Dedifferentiated amniotic fluid mesenchymal stem cell (primary cell): Measurements from ENCODE around the gene F11R.
A peak's percentile ranks its signal among the peaks of the same experiment; 100 is the strongest.
"Not testable (repeated sequence)": the region's sequence is repeated elsewhere in the genome, so short reads cannot be mapped to it uniquely, and the experiment has no call there.

Experiments
- DNase-seq: peaks from one replicate; pipeline ENCODE4 v3.0.0-alpha.2; 2016; ENCODE audit errors: extremely low spot score

F11R gene

DNA sequence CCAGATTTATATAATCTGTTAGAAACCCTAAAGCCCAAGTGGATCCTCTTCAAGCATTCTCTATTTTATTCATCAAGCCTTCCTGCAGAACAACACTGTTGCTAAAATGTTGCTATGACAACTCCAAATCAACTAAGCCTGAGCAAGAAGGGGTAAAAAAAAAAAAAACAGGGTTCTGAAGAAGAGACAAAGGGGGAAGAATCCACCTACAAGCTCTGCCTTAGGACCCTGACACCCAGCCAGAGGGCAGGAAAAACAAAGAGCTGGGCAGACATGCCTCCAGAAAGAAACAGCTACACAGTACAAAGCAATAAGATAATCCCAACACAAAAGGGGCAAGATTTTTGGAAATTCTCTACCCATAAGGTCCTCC lies 23.6 kb upstream of the F11R start:
- DNase-seq: no peak

DNA sequence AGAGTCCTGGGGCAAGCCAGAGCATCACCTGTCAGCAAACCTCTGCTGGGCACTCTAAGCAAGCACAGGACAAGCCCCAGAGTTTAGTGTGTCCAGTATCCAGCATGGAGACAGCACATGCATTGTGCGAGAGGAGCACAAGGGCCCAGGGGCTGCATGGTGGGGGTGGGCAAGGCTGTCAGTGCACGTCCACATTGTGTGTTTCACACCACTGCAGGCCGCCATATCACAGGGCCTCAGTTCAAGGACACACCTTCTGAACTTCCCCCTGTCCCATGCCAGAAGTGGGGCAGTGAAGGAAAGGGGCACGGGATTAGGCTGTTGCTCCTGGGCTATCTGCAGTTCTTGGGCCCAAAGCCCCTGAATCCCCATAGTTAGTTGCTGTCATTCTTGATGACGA lies 18.6 kb upstream of the F11R start:
- no peak for DNase-seq

DNA sequence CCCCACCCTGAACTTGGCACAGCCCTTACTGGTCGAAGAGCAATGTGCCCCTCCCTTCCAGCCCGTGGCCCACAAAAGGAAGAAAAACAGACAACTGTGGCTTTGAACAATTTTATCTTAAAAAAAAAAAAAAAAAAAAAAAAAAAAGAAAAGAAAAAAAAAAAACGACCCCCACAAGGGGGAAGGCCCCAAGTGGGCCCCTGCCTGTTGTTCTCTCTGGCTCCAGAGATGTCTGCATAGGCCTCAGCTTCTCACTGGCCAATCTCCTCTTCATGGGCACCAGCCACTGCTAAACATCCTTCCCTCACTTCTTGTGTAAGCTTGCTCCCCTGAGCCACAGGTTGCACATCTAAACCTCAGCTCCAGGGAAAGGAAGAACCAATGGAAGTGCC lies 18.2 kb upstream of the F11R start:
- DNase-seq: no peak

DNA sequence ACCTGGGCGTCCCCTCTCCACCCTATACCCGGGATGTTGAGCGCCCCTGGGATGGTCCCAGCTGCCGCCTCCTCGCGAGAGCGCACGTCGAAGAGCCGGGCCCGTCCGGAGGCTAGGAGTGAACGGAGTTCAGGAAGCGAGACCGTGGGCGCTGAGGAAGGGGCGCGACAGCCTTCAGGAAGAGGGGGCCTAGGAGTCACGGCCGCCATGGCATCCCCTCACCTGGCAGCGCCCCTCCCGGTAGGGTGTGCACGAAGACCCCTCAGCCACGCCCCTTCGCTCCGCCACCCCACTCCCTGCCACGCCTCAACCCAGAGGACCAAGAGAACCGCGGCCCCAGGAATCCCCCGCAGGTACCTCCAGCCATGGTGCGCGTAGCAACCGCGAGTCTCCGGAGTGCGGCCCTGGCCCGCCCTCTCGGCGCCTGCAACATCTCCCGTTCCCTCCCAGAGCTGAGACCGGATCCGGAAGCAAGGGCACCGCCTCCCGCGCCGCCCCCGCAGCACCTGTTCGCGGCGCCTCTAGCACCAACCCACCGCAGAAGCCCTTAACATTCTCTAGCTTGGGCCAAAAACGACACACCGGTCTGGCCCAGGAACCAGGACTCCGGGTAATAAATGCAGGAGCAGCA lies 17.7 kb upstream of the F11R start, which contains the start of gene TSTD1:
Gene TSTD1 (minus strand): TSS at position 442 of the 631 bp plus-strand sequence. CDS start 75 bp downstream, at position 367.
- DNase-seq: no peak

DNA sequence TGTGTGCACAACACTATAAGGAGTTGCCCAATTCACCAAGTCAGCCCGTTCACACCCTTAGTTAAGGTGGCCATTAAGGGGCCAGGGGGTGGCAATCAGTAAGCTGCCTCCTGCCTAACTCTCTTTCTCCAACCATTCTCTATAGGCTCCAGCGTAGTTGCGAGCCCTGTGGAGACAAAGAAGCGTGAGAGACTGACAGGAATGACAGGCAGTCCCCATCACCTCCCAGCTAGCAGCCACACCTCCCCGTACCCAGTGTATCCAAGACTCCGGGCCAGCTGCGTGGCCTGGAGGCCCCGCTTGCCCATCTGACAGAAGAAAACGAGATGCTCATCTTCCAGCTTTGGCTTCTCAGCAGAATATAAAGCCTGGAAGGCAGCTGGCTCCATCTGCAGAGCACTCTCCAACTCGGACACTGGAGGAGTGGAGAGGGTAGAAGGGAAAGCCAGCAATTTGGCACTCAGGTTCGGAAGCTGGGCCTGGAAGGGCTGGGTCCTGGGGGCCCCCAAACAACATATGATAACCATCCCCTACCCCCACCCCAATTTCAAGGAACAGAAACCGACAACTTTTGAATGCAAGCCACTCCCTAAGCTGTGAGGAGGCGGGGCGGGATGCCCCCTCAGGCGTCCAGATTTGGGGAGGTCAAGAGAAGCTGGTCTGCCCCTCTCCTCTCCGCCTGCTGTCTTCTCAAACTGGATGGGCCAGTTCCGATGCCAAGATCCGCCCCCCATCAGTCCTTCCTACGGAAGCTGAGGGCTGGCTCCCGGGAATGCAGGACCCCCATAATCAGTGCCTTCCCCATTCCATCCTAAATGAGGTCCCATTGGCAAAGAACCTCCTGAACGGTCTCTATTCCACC lies 16.9 kb upstream of the F11R start:
- DNase-seq: no peak

DNA sequence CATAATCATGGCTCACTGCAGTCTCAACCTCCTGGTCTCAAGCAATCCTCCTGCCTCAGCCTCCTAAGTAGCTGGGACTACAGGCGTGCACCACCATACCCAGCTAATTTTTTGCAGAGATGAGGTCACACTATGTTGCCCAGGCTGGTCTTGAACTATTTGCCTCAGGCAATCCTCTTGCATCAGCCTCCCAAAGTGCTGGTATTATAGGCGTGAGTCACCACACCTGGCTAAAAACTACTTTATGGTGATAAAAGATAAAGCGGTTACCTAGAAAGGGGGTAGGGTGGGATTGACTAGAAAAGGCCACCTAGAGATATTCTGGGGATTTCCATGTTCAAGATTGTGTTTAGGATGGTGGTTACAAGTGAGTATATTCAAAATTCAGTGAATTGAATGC lies 12.8 kb upstream of the F11R start:
- DNase-seq: no peak

DNA sequence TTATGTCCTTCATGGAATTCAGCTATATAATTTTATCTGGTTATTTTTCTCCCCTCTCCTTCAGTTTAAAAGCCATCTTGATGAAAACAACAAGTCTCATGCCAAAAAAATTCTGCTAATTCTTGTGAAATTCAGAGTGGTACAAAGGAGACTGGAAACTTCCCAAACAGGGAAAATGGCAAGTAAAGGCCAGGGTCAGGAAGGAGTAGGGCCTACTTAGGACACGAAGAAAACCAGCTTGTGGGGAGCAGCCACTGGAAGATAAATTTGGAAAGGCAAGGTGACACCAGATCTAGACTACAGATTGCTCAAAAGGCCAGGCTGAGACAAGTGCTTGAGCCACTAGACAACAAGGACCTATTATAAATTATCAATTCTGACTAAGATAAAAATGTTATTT lies 11.5 kb upstream of the F11R start:
- DNase-seq: no peak

DNA sequence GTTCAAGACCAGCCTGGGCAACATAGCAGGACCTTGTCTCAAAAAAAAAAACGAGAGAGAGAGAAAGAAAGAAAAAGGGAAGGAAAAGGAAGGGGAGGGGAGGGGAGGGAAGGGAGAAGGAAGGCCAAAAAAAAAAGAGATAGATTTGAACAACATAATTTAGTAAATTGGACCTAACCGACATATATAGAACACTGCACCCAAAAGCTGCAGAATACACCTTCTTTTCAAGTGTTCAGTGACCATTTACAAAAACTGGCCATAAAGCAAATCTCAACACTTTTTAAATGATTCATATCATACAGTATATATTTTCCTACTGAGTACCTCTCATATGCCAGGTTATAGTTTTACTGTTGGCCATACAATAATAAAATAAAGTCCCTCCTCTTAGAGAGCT lies 10.9 kb upstream of the F11R start:
- DNase-seq: no peak

DNA sequence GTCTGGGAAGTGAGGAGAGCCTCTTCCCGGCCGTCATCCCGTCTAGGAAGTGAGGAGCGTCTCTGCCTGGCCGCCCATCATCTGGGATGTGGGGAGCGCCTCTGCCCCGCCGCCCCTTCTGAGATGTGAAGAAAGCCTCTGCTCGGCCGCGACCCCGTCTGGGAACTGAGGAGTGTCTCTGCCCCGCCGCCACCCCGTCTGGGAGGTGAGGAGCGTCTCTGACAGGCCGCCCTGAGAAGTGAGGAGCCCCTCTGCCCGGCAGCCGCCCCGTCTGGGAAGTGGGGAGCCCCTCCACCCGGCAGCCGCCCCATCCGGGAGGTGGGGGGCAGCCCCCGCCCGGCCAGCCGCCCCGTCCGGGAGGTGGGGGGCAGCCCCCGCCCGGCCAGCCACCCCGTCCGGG lies 8.5 kb upstream of the F11R start:
- not testable (repeated sequence) for DNase-seq

DNA sequence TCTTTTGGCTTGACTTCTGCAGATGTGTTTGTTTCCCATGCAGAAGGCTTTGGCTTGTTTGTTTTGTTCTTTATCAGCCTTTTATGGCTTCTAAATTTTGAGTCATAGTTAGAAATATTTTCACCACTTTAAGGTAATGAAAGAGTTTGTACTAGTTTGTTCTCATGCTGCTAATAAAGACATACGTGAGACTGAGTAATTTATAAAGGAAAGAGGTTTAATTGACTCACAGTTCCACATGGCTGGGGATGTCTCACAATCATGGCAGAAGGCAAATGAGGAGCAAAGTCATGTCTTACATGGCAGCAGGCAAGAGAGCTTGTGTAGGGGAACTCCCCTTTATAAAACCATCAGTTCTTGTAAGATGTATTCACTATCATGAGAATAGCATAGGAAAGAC lies 6.0 kb upstream of the F11R start:
- DNase-seq: not testable (repeated sequence)

DNA sequence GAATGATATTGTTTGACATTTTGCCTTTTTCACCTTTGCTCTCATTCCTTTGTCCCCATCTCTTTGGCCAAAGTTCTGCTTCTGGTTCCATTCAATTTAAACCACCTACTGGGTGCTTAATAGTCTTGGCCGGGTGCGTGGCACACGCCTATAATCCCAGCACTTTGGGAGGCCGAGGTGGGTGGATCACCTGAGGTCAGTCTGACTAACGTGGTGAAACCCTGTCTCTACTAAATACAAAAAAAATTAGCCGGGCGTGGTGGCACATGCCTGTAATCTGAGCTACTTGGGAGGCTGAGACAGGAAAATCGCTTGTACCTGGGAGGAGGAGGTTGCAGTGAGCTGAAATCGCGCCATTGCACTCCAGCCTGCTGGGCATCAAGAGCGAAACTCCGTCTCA lies 1.5 kb upstream of the F11R start:
- DNase-seq: not testable (repeated sequence)

DNA sequence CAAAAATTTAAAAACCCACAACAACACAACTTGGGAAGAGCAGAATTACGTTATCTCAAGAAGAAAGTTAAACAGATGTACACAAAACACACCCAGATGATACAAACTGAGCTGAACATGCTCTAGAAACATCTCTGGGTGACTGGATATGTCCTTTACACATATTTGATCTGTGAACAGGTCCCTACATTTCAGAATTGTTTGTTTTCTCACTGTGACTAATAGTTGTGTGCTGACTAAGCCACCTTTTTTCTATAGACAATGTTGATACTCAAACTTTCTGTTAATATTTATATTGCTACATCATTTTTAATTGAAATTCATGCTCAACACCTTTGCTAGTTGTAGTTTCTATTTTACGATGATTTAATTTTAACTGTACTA lies 1.0 kb upstream of the F11R start:
- DNase-seq: no peak

DNA sequence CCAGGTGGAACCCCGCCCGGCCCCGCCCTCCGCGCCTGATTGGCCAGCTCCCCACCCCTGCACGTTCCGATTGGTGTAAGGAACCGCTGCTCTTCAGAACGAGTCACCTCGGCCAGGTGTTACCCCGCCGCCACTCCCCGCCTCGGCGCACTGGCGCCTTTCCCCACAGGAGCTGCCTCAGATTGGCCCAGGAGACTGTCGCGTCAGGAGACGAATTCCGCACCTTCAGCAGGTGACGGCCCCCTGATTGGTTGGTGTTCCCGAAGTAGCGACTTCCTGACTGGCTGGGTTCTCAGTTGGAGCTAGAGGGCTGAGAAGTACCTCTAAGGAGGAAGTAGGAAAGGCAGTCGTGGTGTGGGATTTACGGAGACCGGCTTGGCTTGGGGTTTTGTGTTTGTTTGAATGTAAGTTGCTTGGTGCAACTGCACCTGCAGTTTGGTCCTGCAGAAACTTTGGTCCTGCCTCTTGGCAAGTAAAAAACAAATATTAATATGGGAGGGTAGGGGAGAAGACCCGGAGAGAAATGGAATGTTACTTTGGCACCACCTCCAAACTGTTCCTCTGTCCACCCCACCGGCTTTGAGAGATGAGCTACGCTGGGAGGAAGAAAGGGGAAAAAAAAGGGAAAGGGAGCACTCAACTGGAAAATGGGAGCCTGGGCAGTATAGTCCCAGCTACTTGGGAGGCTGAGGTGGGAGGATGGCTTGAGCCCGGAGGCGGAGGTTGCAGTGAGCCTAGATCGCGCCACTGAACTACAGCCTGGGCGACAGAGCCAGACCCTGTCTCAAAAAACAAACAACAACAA lies 415 bp upstream of the F11R start:
- no peak for DNase-seq

DNA sequence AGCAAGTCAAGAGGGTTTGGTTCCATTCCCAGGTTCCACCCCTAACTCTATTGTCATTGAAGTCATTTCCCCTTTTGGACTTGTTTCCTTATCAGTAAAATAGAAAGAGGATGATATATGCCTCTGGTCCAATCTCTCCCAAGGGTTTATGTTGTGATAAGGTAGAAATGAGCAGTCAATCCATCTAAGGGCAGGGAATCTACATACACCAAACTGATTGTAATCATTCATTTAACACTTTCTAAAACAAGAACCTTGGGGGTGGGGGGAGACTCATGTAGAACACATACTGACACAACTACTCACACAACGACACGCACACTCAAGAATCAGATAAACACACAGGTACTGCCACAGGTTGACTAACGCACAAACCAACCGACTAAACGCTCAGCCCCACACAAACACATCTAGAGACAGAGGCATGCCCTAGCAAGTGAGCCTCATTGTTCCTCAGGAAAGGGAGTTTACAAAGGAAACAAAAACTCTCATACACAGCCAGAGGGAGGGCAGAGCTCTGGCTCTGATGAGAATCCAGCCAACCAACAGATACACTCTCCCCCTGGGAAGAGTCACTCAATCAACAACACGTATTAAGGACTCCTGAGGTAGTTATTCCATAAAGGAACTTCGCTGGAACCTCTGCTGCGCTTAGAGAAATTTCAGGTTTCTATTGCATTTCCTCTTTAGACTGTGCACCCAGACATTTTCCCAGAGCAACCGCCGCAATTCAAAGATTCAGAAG lies 1.0 kb downstream of the F11R start:
- no peak for DNase-seq

DNA sequence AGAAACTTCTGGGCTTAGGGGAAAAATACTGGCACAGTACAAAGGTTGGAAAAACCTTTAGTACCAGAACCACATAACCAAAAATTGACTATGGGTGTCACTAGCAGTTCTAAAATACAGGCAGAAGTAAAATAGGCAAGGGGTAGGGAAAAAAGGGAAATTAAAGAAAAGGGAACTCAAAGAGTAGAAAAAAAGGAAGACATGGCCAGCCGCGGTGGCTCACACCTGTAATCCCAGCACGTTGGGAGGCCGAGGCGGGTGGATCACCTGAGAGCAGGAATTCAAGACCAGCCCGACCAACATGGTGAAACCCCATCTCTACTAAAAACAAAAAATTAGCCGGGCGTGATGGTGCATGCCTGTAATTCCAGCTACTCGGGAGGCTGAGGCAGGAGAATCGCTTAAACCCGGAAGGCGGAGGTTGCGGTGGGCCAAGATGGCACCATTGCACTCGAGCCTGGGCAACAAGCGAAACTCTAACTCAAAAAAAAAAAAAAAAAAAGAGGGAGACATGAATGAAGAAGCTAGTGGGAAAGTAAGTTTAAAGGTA lies 1.8 kb downstream of the F11R start:
- not testable (repeated sequence) for DNase-seq

DNA sequence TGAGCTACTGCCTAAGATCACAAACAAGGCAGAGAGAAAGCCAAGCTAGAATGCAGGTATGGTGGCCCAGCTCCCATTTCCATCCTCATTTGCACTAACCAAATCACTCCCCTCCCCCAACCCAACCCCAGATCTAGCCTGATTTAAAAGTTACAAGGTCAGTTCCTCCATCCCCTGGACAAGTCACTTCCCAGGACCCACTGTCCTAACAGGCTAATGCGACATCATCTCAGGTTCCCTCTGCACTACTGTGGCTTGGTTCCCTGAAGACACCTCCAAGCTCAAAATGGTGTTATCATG lies 2.4 kb downstream of the F11R start:
- no peak for DNase-seq

DNA sequence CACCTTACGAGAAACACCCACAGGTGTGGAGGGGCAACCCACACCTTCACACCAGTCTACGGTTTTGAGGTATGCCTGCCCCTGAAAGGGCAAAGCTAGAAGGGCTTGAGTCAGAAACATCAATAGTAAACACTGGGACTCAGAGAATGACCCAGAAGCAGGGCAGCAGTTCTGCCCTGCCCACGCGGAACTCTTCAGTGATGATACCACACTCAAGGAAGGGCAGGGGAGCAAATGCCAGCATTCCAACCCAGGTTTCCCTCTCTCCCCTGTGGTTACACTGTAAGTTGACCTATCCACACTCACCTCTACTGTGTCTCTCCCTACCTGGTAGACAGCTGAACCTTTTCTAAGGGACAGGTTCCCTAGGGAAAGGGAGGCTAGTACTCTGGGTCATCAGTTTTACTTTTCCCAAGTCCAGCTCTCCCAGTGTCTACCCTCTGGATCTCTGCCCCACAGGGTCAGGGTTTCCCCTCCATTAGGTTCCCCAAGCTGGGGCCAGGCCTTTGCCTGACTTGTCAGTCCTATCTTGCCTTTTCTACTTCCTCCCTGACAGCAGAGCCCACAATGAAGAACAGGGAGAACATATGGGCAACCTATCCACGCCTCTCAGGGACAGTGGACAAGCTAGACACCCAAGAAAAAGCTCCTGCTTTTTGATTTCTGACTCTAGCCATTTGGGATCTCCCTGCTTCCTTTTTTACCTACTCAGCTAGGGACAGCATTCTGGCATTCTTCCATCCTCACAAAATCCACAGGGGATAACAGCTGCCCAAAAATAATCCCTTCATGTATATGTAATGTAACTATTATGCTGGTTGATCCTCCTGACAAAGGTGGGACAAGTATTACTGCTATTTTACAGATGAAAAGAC lies 3.0 kb downstream of the F11R start:
- no peak for DNase-seq

DNA sequence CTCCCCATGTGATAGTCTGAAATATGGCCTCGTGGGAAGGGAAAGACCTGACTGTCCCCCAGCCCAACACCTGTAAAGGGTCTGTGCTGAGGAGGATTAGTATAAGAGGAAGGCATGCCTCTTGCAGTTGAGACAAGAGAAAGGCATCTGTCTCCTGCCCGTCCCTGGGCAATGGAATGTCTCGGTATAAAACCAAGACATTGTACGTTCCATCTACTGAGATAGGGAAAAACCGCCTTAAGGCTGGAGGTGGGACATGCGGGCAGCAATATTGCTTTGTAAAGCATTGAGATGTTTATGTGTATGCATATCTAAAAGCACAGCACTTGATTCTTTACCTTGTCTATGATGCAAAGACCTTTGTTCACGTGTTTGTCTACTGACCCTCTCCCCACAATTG lies 3.8 kb downstream of the F11R start:
- not testable (repeated sequence) for DNase-seq

DNA sequence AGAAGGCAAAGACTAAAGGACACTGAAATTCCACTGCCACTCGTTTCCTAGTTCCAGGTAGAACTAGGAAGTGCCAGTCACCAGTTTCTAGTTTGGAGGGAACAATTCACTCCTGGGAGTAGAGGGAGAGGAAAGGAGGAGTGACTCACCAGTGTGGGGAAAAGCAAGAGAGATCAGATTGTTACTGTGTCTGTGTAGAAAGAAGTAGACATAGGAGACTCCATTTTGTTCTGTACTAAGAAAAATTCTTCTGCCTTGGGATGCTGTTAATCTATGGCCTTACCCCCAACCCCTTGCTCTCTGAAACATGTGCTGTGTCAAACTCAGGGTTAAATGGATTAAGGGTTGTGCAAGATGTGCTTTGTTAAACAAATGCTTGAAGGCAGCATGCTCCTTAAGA lies 4.3 kb downstream of the F11R start:
- DNase-seq: not testable (repeated sequence)

DNA sequence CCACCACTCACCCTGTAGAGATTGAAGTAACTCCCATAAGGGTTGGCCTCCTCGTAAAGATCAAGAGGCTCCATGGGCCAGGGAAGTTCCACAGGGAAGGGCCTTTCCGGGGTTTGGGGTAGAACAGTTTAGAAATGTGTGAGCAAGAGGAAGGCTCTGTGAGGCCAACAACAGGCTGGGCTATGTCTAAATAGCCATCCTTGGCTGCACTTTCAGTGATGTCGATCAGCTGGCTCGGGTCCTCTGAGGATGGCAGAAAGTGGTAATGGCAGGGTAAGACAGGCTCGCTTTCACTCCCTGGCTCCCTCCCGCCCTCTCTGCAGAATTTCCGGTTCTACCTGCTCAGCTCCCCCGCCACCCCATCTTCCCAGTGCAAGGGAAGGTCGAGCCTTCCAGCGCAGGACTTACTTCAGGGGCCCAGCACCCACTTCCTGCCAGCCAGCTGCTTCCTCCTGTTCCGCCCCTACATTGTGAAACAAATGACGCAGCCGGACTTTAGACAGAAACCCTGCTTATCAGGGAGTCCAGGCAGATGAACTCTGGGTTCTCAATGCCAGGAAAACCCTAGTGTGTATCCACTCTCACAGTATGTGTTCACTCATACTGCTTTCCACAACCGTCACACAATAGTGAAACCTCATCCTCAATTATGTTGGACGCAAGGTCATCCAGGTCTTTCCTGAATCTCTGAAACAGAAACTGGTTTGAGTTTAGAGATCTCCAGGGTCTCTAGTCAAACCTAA lies 7.3 kb downstream of the F11R start:
- DNase-seq: peak; percentile 16
